Endothelial cell (in vitro differentiated cells): ENCODE measurements around the gene TUFT1. TPM values are rescaled to one million over a fixed set of nuclear protein-coding genes. Genes with fewer than 3 reads are reported as not detected.

Experiments used
- DNase-seq: peaks from one replicate; pipeline ENCODE4 v3.0.0; 2021; ENCODE audit warnings: low spot score
- H3K27ac Mint-ChIP-seq: one replicate; pipeline ENCODE4 v1.8.0; 2021; ENCODE audit warnings: mixed read lengths, inconsistent platforms; ENCODE audit not compliant: unreplicated experiment
- H3K27me3 Mint-ChIP-seq: one replicate; pipeline ENCODE4 v1.8.0; 2021; ENCODE audit warnings: mild to moderate bottlenecking, moderate library complexity, mixed read lengths, inconsistent platforms; ENCODE audit not compliant: unreplicated experiment
- H3K36me3 Mint-ChIP-seq: one replicate; pipeline ENCODE4 v1.8.0; 2021; ENCODE audit warnings: mild to moderate bottlenecking, low read depth, mixed read lengths, inconsistent platforms; ENCODE audit not compliant: unreplicated experiment
- H3K4me1 Mint-ChIP-seq: one replicate; pipeline ENCODE4 v1.8.0; 2021; ENCODE audit warnings: mild to moderate bottlenecking, mixed read lengths, inconsistent platforms; ENCODE audit not compliant: unreplicated experiment
- H3K4me3 Mint-ChIP-seq: one replicate; pipeline ENCODE4 v1.8.0; 2021; ENCODE audit warnings: mild to moderate bottlenecking, mixed read lengths, inconsistent platforms; ENCODE audit not compliant: unreplicated experiment
- H3K9me3 Mint-ChIP-seq: one replicate; pipeline ENCODE4 v1.8.0; 2021; ENCODE audit warnings: mixed read lengths, inconsistent platforms; ENCODE audit not compliant: unreplicated experiment
- CTCF ChIP-seq: fragments of 200-600 bp; sonication (generic); IDR thresholded peaks from one replicate; pipeline ENCODE4 v1.5.0; 2021; ENCODE audit warnings: antibody characterized with exemption; ENCODE audit not compliant: unreplicated experiment
- long read RNA-seq: library from polyadenylated mRNA; unstranded; transcript quantifications from one replicate; pipeline ENCODE4 v2.0.0, GENCODE V29; 2020; ENCODE audit not compliant: unreplicated experiment
- total RNA-seq: library from RNA; stranded (reverse); fragmentation: NEBNext Ultra II Directional; extraction: Animal tissue kit (Norgen Biotek cat#: 25700); gene quantifications from one replicate; pipeline ENCODE4 v1.2.1, GENCODE V29; 2021; ENCODE audit not compliant: unreplicated experiment

Gene TUFT1
- 11.2 TPM for total RNA-seq
- long read RNA-seq, partial matches to known transcripts = 0 of 4 reads
- long read RNA-seq, other reads (novel, unspliced or antisense) = 1 of 4 reads

- Mint-ChIP-seq H3K4me3 (peak within 1 kb of the TSS; percentile 98), H3K9me3 (no peaks in the 10 kb centered on the region), H3K36me3 (peaks cover 14% of the 10 kb centered on the region), H3K4me1 (peaks cover 11% of the 10 kb centered on the region), H3K27ac (peak within 1 kb of the TSS; percentile 78), H3K27me3 (peaks cover 2% of the 10 kb centered on the region)
- peak; percentile 92 for DNase-seq
- no peak for TF ChIP-seq CTCF
Observed at GRCh38 chr1:151540021-151540981, at the start of gene TUFT1. Gene TUFT1 (plus strand): TSS chr1:151540309. CDS start chr1:151540367, 58 bp downstream.

GRCh38 chr1:151491641-151492040 lies 48.5 kb upstream of the TUFT1 start:
- peaks cover 35% of the 10 kb centered on the region for H3K4me1 Mint-ChIP-seq
- no peak for TF ChIP-seq CTCF
- H3K27me3 Mint-ChIP-seq = peaks cover 3% of the 10 kb centered on the region
- H3K36me3 Mint-ChIP-seq = no peaks in the 10 kb centered on the region
- DNase-seq = no peak
- H3K9me3 Mint-ChIP-seq = no peaks in the 10 kb centered on the region
- H3K27ac Mint-ChIP-seq = peak overlapping the region; percentile 95
- no peak overlapping the region for H3K4me3 Mint-ChIP-seq

- Mint-ChIP-seq H3K27ac (peak overlapping the region; percentile 95), H3K4me1 (peaks cover 35% of the 10 kb centered on the region), H3K4me3 (no peak overlapping the region), H3K36me3 (no peaks in the 10 kb centered on the region), H3K9me3 (no peaks in the 10 kb centered on the region), H3K27me3 (peaks cover 3% of the 10 kb centered on the region)
- TF ChIP-seq CTCF = no peak
- DNase-seq = no peak
Observed at GRCh38 chr1:151492120-151492519, 48.0 kb upstream of the TUFT1 start.

GRCh38 chr1:151493042-151493441 lies 47.1 kb upstream of the TUFT1 start:
- peak overlapping the region; percentile 80 for H3K27ac Mint-ChIP-seq

More at GRCh38 chr1:151493042-151493441, 47.1 kb upstream of the TUFT1 start:
- DNase-seq = no peak
- Mint-ChIP-seq H3K4me1 (peaks cover 35% of the 10 kb centered on the region), H3K36me3 (no peaks in the 10 kb centered on the region), H3K27me3 (peaks cover 3% of the 10 kb centered on the region), H3K4me3 (peak overlapping the region; percentile 0), H3K9me3 (no peaks in the 10 kb centered on the region)
- no peak for TF ChIP-seq CTCF
